Thyroid gland (tissue), 4 donors: Measurements from ENCODE around the gene AAMP.
A peak's percentile ranks its signal among the peaks of the same experiment; 100 is the strongest.

Source experiments
- CTCF ChIP-seq, 6 experiments: fragments of 200-600 bp in 3 of 6; fragments of 450-650 bp in 3 of 6; sonication (generic) in 3 of 6; IDR thresholded peaks; one replicate each; pipeline ENCODE4 v1.5.1; 2016 to 2019; ENCODE audit warnings: antibody characterized with exemption in 6 of 6, mild to moderate bottlenecking in 2 of 6, inconsistent platforms in 1 of 6, moderate library complexity in 1 of 6
- POLR2A ChIP-seq, 2 donors: fragments of 450-650 bp; IDR thresholded peaks; one replicate each; pipeline ENCODE4 v1.6.1; 2017; ENCODE audit warnings: antibody characterized with exemption in 2 of 2, mild to moderate bottlenecking in 2 of 2, moderate library complexity in 1 of 2

- TF ChIP-seq CTCF (IDR thresholded peaks at IDR 0.05) = peak; percentile 85 to 97 (median 92)
- peak in 1 of 2 donors; percentile 57 for TF ChIP-seq POLR2A (IDR thresholded peaks at IDR 0.05)
Observed at GRCh38 chr2:218272531-218273212, 2.7 kb upstream of the AAMP start.
